ENCODE data around the gene CEP164.

Gene CEP164

DNA sequence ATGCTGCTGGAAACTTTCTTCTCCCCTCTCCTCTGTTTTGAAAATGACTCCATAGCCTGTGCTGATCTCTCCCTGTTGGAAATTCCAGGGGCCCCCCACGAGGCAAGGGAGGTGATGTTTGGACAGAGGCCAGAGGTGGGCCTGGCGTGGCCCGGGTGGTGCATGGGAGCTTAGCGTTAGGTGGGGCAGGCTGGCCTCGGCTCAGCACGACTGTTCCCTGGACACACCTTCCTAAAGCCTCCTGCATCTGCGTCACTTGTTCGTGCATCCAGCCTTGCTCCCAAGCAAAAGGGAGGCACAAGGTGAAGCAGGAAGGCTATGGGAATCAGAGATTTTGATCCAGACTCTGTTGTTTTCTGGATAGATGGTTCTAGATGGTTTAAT, 135.2 kb downstream of the CEP164 start:
- DNase-seq (ENCODE audit: low spot score) = no peak
